Ishikawa (cell line): Measurements from ENCODE around the gene MAP3K20.

ENCODE experiments used
- CEBPB ChIP-seq: IDR thresholded peaks from 2 replicates; pipeline ENCODE4 v1.6.1; 2012
- EGR1 ChIP-seq: IDR thresholded peaks from 2 replicates; pipeline ENCODE4 v1.6.1; 2012
- EP300 ChIP-seq: IDR thresholded peaks from 2 replicates; pipeline ENCODE4 v1.6.1; 2012; ENCODE audit warnings: borderline replicate concordance
- MAX ChIP-seq: IDR thresholded peaks from 2 replicates; pipeline ENCODE4 v1.6.1; 2012
- NFIC ChIP-seq: IDR thresholded peaks from 2 replicates; pipeline ENCODE4 v1.6.1; 2012
- REST ChIP-seq: IDR thresholded peaks from 2 replicates; pipeline ENCODE4 v1.6.1; 2012; ENCODE audit warnings: low read depth, mild to moderate bottlenecking
- TEAD4 ChIP-seq: IDR thresholded peaks from 2 replicates; pipeline ENCODE4 v1.6.1; 2012
- YY1 ChIP-seq: IDR thresholded peaks from 2 replicates; pipeline ENCODE4 v1.6.1; 2012; ENCODE audit warnings: low read depth

DNA sequence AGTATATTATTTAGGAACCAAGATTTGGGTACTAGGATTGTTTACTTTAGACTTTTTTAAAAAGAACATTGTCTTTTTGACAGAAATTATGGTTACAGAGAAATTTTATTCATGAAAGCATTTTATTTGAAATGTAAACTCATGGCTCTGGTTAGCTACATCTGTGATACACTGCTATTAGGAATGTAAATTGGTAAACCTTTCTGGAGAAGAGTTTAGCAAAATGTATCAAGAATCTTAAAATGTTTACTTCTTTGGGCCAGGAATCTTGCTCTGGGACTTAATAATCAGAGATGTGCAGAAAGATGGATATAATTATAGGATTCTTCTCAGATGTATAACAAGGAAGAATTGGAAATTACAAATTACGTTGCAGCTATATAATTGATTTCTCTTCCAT is 19.7 kb downstream of the MAP3K20 start:
- TF ChIP-seq CEBPB (no peak), MAX (no peak), NFIC (no peak), YY1 (no peak), EGR1 (no peak), EP300 (no peak), TEAD4 (no peak), REST (no peak)
